Dendritic cell treated with granulocyte-macrophage colony-stimulating factor and Interleukin-4, amounts not matched to agents 40 ng/mL and 50 ng/mL, for 4 days (primary cell): ENCODE measurements around the gene HOXA10.

Experiments used
- H3K27ac Mint-ChIP-seq: one replicate; pipeline ENCODE4 v1.8.0; 2022; ENCODE audit warnings: mild to moderate bottlenecking, mixed read lengths
- H3K27me3 Mint-ChIP-seq: one replicate; pipeline ENCODE4 v1.8.0; 2022; ENCODE audit warnings: mild to moderate bottlenecking, mixed read lengths
- H3K36me3 Mint-ChIP-seq: one replicate; pipeline ENCODE4 v1.8.0; 2022; ENCODE audit warnings: low read depth, mixed read lengths
- H3K4me1 Mint-ChIP-seq: one replicate; pipeline ENCODE4 v1.8.0; 2022; ENCODE audit warnings: low read depth, mixed read lengths
- H3K4me3 Mint-ChIP-seq: one replicate; pipeline ENCODE4 v1.8.0; 2022; ENCODE audit warnings: mild to moderate bottlenecking, moderate library complexity, mixed read lengths
- H3K9me3 Mint-ChIP-seq: one replicate; pipeline ENCODE4 v1.8.0; 2022; ENCODE audit warnings: mixed read lengths
- intact Hi-C: fragments of 100-400 bp; cut with micrococcal nuclease; formaldehyde crosslinking; loops from one replicate; pipeline ENCODE4 v1.15.0; 2022

Gene HOXA10

GRCh38 chr7:27159266-27160144, 14.6 kb downstream of the HOXA10 start:
- Mint-ChIP-seq H3K27me3 (peaks cover 87% of the 10 kb centered on the region), H3K9me3 (no peaks in the 10 kb centered on the region), H3K36me3 (no peaks in the 10 kb centered on the region), H3K4me3 (peak overlapping the region; percentile 92), H3K4me1 (peaks cover 66% of the 10 kb centered on the region), H3K27ac (no peak overlapping the region)
- intact Hi-C loops = loop anchor here (2.0 to 10.0 kb wide), 7 partner anchors 65 to 1265 kb away; partner anchors contain the start of gene HOXA1

DNA sequence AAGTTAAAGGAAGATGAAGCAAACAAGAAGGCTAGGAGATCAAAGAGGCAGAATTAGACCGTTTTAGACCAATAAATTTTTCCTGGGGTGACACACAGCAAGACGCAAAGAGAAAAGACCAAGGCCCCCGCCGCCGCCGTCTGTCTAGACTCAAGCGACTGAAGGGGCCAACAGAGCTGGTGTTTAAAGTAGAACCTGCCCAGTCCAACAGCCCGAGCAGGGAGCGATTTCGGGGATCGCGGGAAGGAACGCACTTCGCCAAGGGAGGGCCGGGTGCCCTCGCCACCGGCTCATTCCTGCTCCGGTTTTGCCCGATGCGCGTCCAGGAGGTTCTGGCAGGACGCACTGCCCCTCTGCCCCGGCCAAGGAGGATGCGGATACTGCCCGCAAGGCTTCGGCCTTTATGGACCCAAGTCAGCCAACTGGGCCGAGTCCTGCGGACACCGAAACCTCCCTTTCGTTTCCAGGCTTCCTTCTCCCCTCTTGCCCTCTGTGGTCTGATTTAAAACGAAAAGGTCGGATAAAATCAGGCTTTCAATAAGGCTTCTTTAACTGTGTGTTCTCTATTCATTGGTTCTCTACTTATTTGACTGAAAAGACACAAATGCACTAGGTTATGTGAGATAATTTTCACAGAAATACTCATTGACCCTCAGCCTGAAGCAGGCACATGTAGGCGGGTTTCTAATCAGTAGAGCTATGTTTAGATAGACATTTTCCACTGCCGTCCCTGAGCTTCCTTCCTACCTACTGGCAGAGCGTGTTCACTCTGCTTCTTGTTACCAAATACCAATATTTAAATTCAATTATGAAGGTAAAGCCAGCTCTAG, 15.5 kb downstream of the HOXA10 start:
- H3K36me3 Mint-ChIP-seq = no peaks in the 10 kb centered on the region
- H3K27ac Mint-ChIP-seq = no peak overlapping the region
- H3K27me3 Mint-ChIP-seq = peaks cover 87% of the 10 kb centered on the region
- peaks cover 62% of the 10 kb centered on the region for H3K4me1 Mint-ChIP-seq
- peak overlapping the region; percentile 25 for H3K4me3 Mint-ChIP-seq
- intact Hi-C loops = loop anchor here (10.0 kb wide), 1 partner anchor 64 kb away; the partner anchor contains the start of gene HOXA1
- H3K9me3 Mint-ChIP-seq = no peaks in the 10 kb centered on the region

- peaks cover 89% of the 10 kb centered on the region for H3K27me3 Mint-ChIP-seq
- no peak overlapping the region for H3K27ac Mint-ChIP-seq
- H3K9me3 Mint-ChIP-seq = no peaks in the 10 kb centered on the region
- peaks cover 57% of the 10 kb centered on the region for H3K4me1 Mint-ChIP-seq
- intact Hi-C loops = loop anchor here (10.0 kb wide), 1 partner anchor 63 kb away; the partner anchor contains the start of gene HOXA1
- no peaks in the 10 kb centered on the region for H3K36me3 Mint-ChIP-seq
- no peak overlapping the region for H3K4me3 Mint-ChIP-seq
Measured at GRCh38 chr7:27157702-27158431, 16.3 kb downstream of the HOXA10 start.

DNA sequence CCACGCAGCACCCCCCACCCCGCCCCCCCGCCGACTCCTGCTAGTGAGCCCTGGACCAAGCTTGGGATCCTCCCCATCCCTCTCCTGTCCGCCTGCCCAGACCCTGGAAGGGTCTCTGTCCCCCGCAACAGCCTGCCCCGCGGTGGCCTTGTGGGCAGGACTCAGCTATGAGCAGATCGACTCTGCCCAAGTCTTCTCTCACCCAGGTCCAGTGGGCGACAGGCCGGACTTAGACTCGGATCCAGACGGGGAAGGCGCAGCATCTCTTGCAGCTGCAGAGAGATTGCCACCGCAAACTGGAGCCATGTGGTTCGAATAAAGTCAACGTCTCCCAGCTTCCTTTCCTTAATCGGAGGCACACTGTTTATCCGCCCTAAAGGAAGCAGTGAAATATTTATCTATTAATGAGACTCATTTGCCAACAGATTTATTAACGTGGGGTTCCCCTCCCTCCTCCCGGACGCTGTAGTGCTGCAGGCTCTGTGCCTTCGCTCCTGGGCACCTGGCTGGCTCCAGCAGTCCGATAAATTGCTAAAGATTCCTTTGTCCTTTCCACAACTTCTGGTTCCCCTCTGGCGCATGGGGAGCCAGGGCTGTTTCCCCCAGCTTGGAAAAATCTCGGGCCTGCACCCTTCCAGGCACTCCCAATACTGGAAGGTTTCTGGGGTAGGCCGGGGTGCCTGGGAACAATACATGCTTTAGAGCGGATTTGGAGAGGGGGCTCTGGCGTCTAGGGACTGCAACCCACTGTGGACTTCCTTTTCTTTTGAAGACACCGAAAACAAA, 17.0 kb downstream of the HOXA10 start:
- Mint-ChIP-seq H3K9me3 (no peaks in the 10 kb centered on the region), H3K4me3 (peak overlapping the region; percentile 42), H3K4me1 (peaks cover 62% of the 10 kb centered on the region), H3K36me3 (no peaks in the 10 kb centered on the region), H3K27ac (no peak overlapping the region), H3K27me3 (peaks cover 93% of the 10 kb centered on the region)
- intact Hi-C loops = loop anchor here (10.0 kb wide), 1 partner anchor 62 kb away; the partner anchor contains the start of gene HOXA1

- H3K27ac Mint-ChIP-seq = no peak within 1 kb of the TSS
- H3K4me1 Mint-ChIP-seq = peaks cover 64% of the 10 kb centered on the region
- intact Hi-C loops = loop anchor here (10.0 kb wide), 1 partner anchor 62 kb away; the partner anchor contains the start of gene HOXA1
- H3K36me3 Mint-ChIP-seq = no peaks in the 10 kb centered on the region
- peaks cover 93% of the 10 kb centered on the region for H3K27me3 Mint-ChIP-seq
- H3K9me3 Mint-ChIP-seq = no peaks in the 10 kb centered on the region
- H3K4me3 Mint-ChIP-seq = peak within 1 kb of the TSS; percentile 73
Measured at GRCh38 chr7:27156508-27156898, 17.6 kb downstream of the HOXA10 start, which contains the start of gene HOXA7. HOXA7 (minus strand) TSS chr7:27156675; CDS start chr7:27156545, 130 bp downstream.

DNA sequence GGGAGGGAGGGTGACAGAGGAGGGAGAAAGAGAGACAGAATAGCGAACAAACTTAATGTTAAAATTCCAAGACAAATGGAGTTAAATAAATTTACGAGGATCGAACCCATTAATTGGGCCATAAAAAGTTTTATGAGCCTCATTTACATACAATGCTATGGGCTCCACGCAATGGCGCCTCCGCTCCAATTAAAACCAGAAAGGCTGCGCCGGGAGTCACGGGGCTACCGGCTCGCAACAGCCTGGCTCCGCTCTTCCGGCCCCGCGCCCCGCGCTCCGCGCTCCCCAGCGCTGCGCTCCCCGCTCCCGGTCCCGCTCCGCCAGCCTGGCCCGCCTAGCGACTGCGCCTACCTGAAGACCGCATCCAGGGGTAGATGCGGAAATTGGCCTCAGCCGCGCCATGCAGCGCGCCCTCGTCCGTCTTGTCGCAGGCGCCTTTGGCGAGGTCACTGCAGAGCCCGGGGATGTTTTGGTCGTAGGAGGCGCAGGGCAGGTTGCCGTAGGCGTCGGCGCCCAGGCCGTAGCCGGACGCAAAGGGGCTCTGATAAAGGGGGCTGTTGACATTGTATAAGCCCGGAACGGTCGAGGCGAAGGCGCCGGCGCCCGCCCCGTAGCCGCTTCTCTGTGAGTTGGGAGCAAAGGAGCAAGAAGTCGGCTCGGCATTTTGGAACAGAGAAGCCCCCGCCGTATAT, 18.2 kb downstream of the HOXA10 start:
- Mint-ChIP-seq H3K36me3 (no peaks in the 10 kb centered on the region), H3K9me3 (no peaks in the 10 kb centered on the region), H3K27me3 (peaks cover 99% of the 10 kb centered on the region), H3K27ac (no peak overlapping the region), H3K4me1 (peaks cover 69% of the 10 kb centered on the region), H3K4me3 (peak overlapping the region; percentile 73)
- intact Hi-C loops = loop anchor here (10.0 kb wide), 1 partner anchor 61 kb away; the partner anchor contains the start of gene HOXA1

DNA sequence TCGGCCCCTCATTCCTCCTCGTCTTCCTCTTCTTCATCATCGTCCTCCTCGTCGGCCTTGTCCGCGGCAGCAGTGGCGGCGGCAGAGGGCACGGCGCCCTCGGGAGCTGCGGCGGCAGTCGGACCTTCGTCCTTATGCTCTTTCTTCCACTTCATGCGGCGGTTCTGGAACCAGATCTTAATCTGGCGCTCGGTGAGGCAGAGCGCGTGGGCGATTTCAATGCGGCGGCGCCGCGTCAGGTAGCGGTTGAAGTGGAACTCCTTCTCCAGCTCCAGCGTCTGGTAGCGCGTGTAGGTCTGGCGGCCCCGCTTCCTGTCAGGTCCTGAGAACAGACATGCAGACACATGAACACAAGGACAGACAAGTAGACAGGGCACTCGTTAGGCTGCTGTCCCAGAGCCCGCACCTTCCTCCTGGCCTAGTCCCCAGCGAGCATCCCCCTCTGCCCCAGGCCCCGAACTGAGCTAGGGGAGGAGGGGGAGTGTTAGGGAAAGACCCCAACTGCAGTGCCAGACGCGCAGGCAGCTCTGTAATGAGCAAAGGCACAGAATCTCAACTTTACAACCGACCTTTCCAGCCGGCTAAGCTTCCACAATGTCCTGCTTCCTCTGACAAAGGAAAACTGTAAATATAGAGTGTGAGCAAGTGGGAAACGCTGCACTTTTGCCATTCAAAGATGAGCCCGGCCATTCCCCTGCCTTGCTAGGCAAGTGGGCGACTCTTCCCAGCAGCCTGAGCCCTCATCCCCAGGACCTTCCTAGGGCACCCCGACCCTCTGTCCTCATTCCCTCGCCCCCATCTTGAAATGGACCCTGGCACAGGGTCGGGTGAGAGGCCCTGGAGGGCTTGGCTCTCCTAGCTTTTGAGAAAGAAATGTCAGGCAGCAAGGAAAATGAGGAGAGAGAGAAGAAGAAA, 19.0 kb downstream of the HOXA10 start:
- intact Hi-C loops = loop anchor here (10.0 kb wide), 1 partner anchor 60 kb away; the partner anchor contains the start of gene HOXA1

DNA sequence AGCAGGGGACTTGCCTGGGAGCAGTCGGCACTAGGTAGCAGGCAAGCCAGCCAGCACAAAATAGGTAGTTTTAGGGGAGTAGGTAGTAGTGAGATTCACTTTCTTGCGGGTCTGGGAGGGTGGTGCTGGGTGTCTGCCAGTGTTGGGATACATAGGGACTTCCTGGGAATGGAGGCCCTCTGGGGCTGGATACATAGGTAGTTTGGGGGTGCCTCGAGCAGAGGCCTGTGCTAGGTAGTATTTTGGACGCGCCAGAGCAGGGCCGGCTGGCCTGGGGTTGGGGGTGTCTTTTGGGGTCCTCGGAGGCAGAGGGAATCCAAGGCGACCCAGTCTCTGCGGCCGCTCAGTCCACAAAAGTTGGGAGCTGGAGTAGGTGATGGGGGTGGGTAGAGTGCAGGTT, 19.8 kb downstream of the HOXA10 start:
- H3K27me3 Mint-ChIP-seq = peaks cover 99% of the 10 kb centered on the region
- H3K4me1 Mint-ChIP-seq = peaks cover 66% of the 10 kb centered on the region
- no peak overlapping the region for H3K27ac Mint-ChIP-seq
- no peaks in the 10 kb centered on the region for H3K36me3 Mint-ChIP-seq
- intact Hi-C loops = loop anchor here (10.0 kb wide), 1 partner anchor 60 kb away; the partner anchor contains the start of gene HOXA1
- peak overlapping the region; percentile 71 for H3K4me3 Mint-ChIP-seq
- H3K9me3 Mint-ChIP-seq = no peaks in the 10 kb centered on the region

More for the DNA sequence above, 19.0 kb downstream of the HOXA10 start:
- H3K36me3 Mint-ChIP-seq = no peaks in the 10 kb centered on the region
- H3K4me3 Mint-ChIP-seq = peak overlapping the region; percentile 71
- H3K27me3 Mint-ChIP-seq = peaks cover 99% of the 10 kb centered on the region
- H3K27ac Mint-ChIP-seq = no peak overlapping the region
- peaks cover 73% of the 10 kb centered on the region for H3K4me1 Mint-ChIP-seq
- no peaks in the 10 kb centered on the region for H3K9me3 Mint-ChIP-seq

- Mint-ChIP-seq H3K27ac (no peak overlapping the region), H3K4me3 (no peak overlapping the region), H3K4me1 (peaks cover 62% of the 10 kb centered on the region), H3K36me3 (no peaks in the 10 kb centered on the region), H3K9me3 (no peaks in the 10 kb centered on the region), H3K27me3 (peaks cover 99% of the 10 kb centered on the region)
- intact Hi-C loops = loop anchor here (10.0 kb wide), 1 partner anchor 59 kb away; the partner anchor contains the start of gene HOXA1
Measured at GRCh38 chr7:27153526-27153925, 20.6 kb downstream of the HOXA10 start.

DNA sequence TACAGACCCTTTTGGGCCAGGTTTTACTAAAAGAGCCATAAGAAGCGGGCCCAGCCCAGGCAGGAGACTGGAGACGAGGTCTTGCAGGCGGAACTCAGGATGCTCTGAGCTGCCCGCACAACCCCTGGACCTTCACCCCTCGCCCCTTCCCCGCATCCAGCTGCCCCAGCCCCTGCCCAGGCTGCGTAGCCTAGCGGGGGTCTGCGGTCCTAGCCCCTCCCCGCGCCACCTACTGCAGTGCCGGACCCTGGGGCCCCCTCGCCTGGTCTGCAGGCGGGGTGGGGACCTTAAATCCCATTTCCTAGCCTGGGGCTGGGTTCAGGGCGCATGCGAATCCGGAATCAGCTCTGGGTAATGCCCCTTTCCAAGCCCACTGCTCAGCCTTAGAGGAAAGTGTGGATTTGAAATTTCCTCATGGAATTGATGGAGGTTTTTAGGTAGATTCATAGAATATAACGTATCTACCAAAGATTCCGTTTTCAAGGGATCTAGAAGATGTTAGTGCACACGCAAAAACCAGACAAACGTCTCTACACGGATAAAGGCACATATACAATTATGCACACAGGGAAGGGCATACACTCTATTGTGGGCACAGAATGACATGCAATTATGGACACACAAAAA, 21.2 kb downstream of the HOXA10 start:
- Mint-ChIP-seq H3K27ac (no peak overlapping the region), H3K9me3 (no peaks in the 10 kb centered on the region), H3K27me3 (peaks cover 99% of the 10 kb centered on the region), H3K4me1 (peaks cover 62% of the 10 kb centered on the region), H3K4me3 (no peak overlapping the region), H3K36me3 (no peaks in the 10 kb centered on the region)
- intact Hi-C loops = loop anchor here (10.0 kb wide), 1 partner anchor 58 kb away; the partner anchor contains the start of gene HOXA1
